OCI-LY7 (cell line): ENCODE measurements around the gene GOSR2. TPM values are rescaled to one million over a fixed set of nuclear protein-coding genes. Genes with fewer than 3 reads are reported as not detected.

Experiments
- BruUV-seq: library from RNA; stranded (reverse); fragments of 400-500 nt; replicated peaks from 2 replicates; lab custom pipeline; 2021; lab: Mats Ljungman, UMichigan
- CTCF ChIA-PET: fragments of 300-600 bp; sonication (Branson Sonifier 250); formaldehyde crosslinking; loops from one replicate; lab custom pipeline; 2022; ENCODE audit warnings: antibody characterized with exemption; ENCODE audit not compliant: unreplicated experiment; lab: Charles Lee
- POLR2A ChIA-PET: fragments of 300-600 bp; sonication (Branson Sonifier 250); formaldehyde crosslinking; loops from one replicate; lab custom pipeline; 2022; ENCODE audit warnings: antibody characterized with exemption; lab: Charles Lee
- DNase-seq: peaks from one replicate; pipeline ENCODE4 v3.0.0-alpha.2; 2015; ENCODE audit warnings: low spot score
- H2AFZ ChIP-seq: fragments of 200-600 bp; sonication (generic), shearing (Covaris generic); 2 replicates; pipeline ENCODE4 v1.6.1; 2014; ENCODE audit warnings: mild to moderate bottlenecking, antibody characterized with exemption, low read length, moderate library complexity
- H3K27ac ChIP-seq: fragments of 200-600 bp; sonication (generic); 2 replicates; pipeline ENCODE4 v1.5.1; 2014; ENCODE audit warnings: mixed run types, low read depth, mild to moderate bottlenecking, moderate library complexity, low read length, inconsistent platforms; ENCODE audit not compliant: poor library complexity, severe bottlenecking
- H3K36me3 ChIP-seq: fragments of 200-600 bp; sonication (generic); 2 replicates; pipeline ENCODE4 v1.6.1; 2014; ENCODE audit warnings: mild to moderate bottlenecking, antibody characterized with exemption, low read length, moderate library complexity, mixed read lengths; ENCODE audit not compliant: insufficient read depth
- H3K4me1 ChIP-seq: fragments of 200-600 bp; sonication (generic); 2 replicates; pipeline ENCODE4 v1.5.1; 2014; ENCODE audit warnings: mild to moderate bottlenecking, low read length; ENCODE audit not compliant: insufficient read depth, poor library complexity, severe bottlenecking
- H3K4me2 ChIP-seq: fragments of 200-600 bp; sonication (generic); 2 replicates; pipeline ENCODE4 v1.6.1; 2014; ENCODE audit warnings: mild to moderate bottlenecking, low read length
- H3K4me3 ChIP-seq: fragments of 200-600 bp; sonication (generic); 2 replicates; pipeline ENCODE4 v1.5.1; 2014; ENCODE audit warnings: mild to moderate bottlenecking, low read depth, low read length; ENCODE audit not compliant: poor library complexity, severe bottlenecking
- H3K79me2 ChIP-seq: fragments of 200-600 bp; sonication (generic); 2 replicates; pipeline ENCODE4 v1.6.1; 2016; ENCODE audit warnings: low read depth, mild to moderate bottlenecking, low read length, moderate library complexity, mixed read lengths; ENCODE audit not compliant: insufficient read depth
- H3K9me2 ChIP-seq: fragments of 200-600 bp; sonication (generic); 2 replicates; pipeline ENCODE4 v1.6.1; 2016; ENCODE audit warnings: mild to moderate bottlenecking, low read length, mixed read lengths; ENCODE audit not compliant: insufficient read depth
- H3K9me3 ChIP-seq: fragments of 200-600 bp; sonication (generic); 2 replicates; pipeline ENCODE4 v1.6.1; 2014; ENCODE audit warnings: mild to moderate bottlenecking, mixed run types, low read length, mixed read lengths
- H4K20me1 ChIP-seq: fragments of 200-600 bp; sonication (generic); 2 replicates; pipeline ENCODE4 v1.6.1; 2014; ENCODE audit warnings: mild to moderate bottlenecking, antibody characterized with exemption, low read length, moderate library complexity, mixed read lengths; ENCODE audit not compliant: insufficient read depth
- CTCF ChIP-seq: fragments of 200-600 bp; sonication (generic); conservative IDR thresholded peaks from 2 replicates; pipeline ENCODE4 v1.5.1; 2014; ENCODE audit warnings: mild to moderate bottlenecking, antibody characterized with exemption, low read length, moderate library complexity, mixed read lengths
- EZH2phosphoT487 ChIP-seq: fragments of 200-600 bp; sonication (generic); IDR thresholded peaks from 2 replicates; pipeline ENCODE4 v1.6.1; 2018; ENCODE audit warnings: low read depth, borderline replicate concordance, mild to moderate bottlenecking, mixed run types, antibody characterized with exemption, low read length, moderate library complexity, mixed read lengths
- intact Hi-C: fragments of 100-400 bp; cut with micrococcal nuclease; formaldehyde crosslinking; loops from one replicate; pipeline ENCODE4 v1.10.0; 2022; ENCODE audit not compliant: unreplicated experiment
- total RNA-seq, 2 experiments: library from RNA; depleted of rRNA in 1 of 2; stranded (reverse); fragments of >200 nt in 1 of 2; shearing (Covaris generic) in 1 of 2; gene quantifications; 2 replicates each; pipeline ENCODE4 v1.2.3, GENCODE V29; 2014 to 2022

GOSR2 gene
- total RNA-seq, 2 experiments from 2014 or later: 46.5 to 62.8 TPM

- H2AFZ ChIP-seq: no peak overlapping the region
- no peaks in the 10 kb centered on the region for H3K79me2 ChIP-seq
- TF ChIP-seq CTCF: peak; percentile 87
- TF ChIP-seq EZH2phosphoT487: no peak
- H3K9me2 ChIP-seq: no peaks in the 10 kb centered on the region
- DNase-seq: peak; percentile 86
- H3K4me1 ChIP-seq: peaks cover 10% of the 10 kb centered on the region
- no peak overlapping the region for H3K4me3 ChIP-seq
- intact Hi-C loops: loop anchor here (5.0 to 10.0 kb wide), 2 partner anchors 284 to 376 kb away; no protein-coding TSS in a partner anchor
- H3K27ac ChIP-seq: no peak overlapping the region
- POLR2A ChIA-PET: no interaction called here
- no peak overlapping the region for H3K4me2 ChIP-seq
- CTCF ChIA-PET: no interaction called here
- no peaks in the 10 kb centered on the region for H4K20me1 ChIP-seq
- no peaks in the 10 kb centered on the region for H3K9me3 ChIP-seq
- H3K36me3 ChIP-seq: peaks cover 58% of the 10 kb centered on the region
- BruUV-seq: no TSS peak
Observed at GRCh38 chr17:46940692-46941404, 17.9 kb downstream of the GOSR2 start.

DNA sequence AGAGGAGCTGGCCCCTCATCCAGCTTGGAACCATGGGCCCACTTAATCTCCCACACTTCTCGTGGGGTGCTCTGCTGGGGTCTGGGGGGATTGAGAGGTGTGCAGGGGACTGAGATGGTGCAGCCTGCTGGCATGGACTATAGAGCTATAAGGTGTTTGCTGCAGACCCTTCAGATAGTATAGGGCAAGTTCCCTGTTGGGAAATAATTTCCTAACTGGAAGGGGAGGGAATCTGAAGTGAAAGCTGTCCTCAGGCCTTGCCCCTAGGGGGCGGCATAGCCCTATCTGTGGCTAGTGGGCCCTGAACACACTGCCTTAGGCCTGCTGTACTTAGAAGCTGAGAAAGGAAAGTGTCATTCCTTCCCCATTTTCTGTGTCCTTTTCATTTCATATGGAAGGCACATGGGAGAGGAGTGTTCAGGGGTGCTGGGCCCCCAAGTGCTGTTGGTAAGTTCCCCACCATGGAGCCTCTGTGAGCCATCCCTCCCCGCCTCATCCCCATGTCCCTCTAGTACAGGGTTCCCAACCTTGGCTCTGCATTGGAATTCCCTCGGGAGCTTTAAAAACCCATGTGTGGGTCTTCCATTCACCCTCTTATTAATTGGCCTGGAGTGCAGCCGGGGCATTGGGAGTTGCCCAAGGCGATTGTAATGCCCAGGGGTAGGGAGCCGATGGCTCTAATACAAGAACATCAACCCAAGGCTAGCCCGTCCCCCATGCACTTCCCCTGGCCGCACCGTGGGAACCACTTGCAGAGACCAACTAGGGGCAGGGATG, 19.7 kb downstream of the GOSR2 start:
- Histone ChIP-seq H3K36me3 (peaks cover 41% of the 10 kb centered on the region), H3K9me3 (no peaks in the 10 kb centered on the region), H3K4me1 (peaks cover 10% of the 10 kb centered on the region), H3K4me2 (no peak overlapping the region), H3K4me3 (no peak overlapping the region), H3K27ac (no peak overlapping the region), H2AFZ (no peak overlapping the region), H3K79me2 (no peaks in the 10 kb centered on the region), H4K20me1 (no peaks in the 10 kb centered on the region), H3K9me2 (no peaks in the 10 kb centered on the region)
- TF ChIP-seq CTCF (peak; percentile 94), EZH2phosphoT487 (no peak)
- ChIA-PET POLR2A (interaction anchor here (0.6 to 1.1 kb wide), 3 partner anchors 57 to 193 kb away, joined by 3 to 9 read pairs (median 3); no protein-coding TSS in a partner anchor), CTCF (interaction anchor here (0.9 to 1.7 kb wide), 2 partner anchors 49 to 58 kb away, joined by 3 to 6 read pairs; no protein-coding TSS in a partner anchor)
- BruUV-seq: no TSS peak
- intact Hi-C loops: loop anchor here (1.0 to 10.0 kb wide), 3 partner anchors 59 to 375 kb away; no protein-coding TSS in a partner anchor
- peak; percentile 79 for DNase-seq
